ENCODE results near the gene SUPT16H.

DNA sequence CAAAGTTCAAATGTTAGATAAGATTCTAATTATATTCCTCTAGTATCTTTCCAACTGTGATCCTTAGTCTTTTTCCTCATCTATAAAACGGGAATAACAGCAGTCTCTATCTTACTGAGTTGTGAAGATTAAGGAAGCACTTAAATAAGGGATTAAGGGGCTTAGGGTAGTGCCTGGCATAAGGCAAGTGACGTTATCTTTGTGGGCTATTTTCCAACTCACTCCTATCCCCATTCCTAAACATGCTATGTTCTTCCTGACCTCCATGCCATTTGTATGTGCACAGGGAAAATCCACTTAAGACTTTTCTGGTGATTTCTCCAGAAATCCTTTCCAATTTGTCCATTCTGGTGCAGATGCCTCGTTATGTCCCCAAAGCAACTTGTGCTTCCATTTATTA is 33.3 kb downstream of the SUPT16H start:
- TF ChIP-seq, protein P1, sequence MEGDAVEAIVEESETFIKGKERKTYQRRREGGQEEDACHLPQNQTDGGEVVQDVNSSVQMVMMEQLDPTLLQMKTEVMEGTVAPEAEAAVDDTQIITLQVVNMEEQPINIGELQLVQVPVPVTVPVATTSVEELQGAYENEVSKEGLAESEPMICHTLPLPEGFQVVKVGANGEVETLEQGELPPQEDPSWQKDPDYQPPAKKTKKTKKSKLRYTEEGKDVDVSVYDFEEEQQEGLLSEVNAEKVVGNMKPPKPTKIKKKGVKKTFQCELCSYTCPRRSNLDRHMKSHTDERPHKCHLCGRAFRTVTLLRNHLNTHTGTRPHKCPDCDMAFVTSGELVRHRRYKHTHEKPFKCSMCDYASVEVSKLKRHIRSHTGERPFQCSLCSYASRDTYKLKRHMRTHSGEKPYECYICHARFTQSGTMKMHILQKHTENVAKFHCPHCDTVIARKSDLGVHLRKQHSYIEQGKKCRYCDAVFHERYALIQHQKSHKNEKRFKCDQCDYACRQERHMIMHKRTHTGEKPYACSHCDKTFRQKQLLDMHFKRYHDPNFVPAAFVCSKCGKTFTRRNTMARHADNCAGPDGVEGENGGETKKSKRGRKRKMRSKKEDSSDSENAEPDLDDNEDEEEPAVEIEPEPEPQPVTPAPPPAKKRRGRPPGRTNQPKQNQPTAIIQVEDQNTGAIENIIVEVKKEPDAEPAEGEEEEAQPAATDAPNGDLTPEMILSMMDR (conservative IDR thresholded peaks at IDR 0.05; ENCODE audit: low read depth, low read length): no peak
- no peak for TF ChIP-seq EZH2 (IDR thresholded peaks at IDR 0.05; ENCODE audit: borderline replicate concordance, low read depth, low read length, poor library complexity, severe bottlenecking)

Data from A673 (cell line).